BLaER1 treated with 17β-estradiol and CSF1 and Interleukin-3, amounts not matched to agents 10 nM and 100 nM (cell line): ENCODE measurements around the gene MROH2A.

ENCODE experiments used
- H3K27ac ChIP-seq, 11 experiments: shearing (Covaris generic); formaldehyde crosslinking; 2 replicates each; pipeline ENCODE4 v1.8.1; 2022
- H3K27me3 ChIP-seq, 11 experiments: shearing (Covaris generic); formaldehyde crosslinking; 2 replicates each; pipeline ENCODE4 v1.8.1; 2022
- H3K36me3 ChIP-seq, 11 experiments: shearing (Covaris generic); formaldehyde crosslinking; 2 replicates each; pipeline ENCODE4 v1.8.1; 2022
- H3K4me1 ChIP-seq, 10 experiments: shearing (Covaris generic); formaldehyde crosslinking; 2 replicates each; pipeline ENCODE4 v1.8.1; 2022
- H3K4me2 ChIP-seq, 11 experiments: shearing (Covaris generic); formaldehyde crosslinking; 2 replicates each; pipeline ENCODE4 v1.8.1; 2022
- H3K4me3 ChIP-seq, 10 experiments: shearing (Covaris generic); formaldehyde crosslinking; 2 replicates each; pipeline ENCODE4 v1.8.1; 2022
- H3K9ac ChIP-seq, 11 experiments: shearing (Covaris generic); formaldehyde crosslinking; 2 replicates each; pipeline ENCODE4 v1.8.1; 2022
- H3K9me3 ChIP-seq, 11 experiments: shearing (Covaris generic); formaldehyde crosslinking; replicated peaks in 1 of 11; 2 replicates each; pipeline ENCODE4 v1.8.1; 2022
- H4K20me1 ChIP-seq, 11 experiments: shearing (Covaris generic); formaldehyde crosslinking; 2 replicates each; pipeline ENCODE4 v1.8.1; 2022
- Cebpa-rat ChIP-seq, 11 experiments: shearing (Covaris generic); IDR thresholded peaks; 2 replicates each; pipeline ENCODE4 v1.8.1; 2022

Gene MROH2A

DNA sequence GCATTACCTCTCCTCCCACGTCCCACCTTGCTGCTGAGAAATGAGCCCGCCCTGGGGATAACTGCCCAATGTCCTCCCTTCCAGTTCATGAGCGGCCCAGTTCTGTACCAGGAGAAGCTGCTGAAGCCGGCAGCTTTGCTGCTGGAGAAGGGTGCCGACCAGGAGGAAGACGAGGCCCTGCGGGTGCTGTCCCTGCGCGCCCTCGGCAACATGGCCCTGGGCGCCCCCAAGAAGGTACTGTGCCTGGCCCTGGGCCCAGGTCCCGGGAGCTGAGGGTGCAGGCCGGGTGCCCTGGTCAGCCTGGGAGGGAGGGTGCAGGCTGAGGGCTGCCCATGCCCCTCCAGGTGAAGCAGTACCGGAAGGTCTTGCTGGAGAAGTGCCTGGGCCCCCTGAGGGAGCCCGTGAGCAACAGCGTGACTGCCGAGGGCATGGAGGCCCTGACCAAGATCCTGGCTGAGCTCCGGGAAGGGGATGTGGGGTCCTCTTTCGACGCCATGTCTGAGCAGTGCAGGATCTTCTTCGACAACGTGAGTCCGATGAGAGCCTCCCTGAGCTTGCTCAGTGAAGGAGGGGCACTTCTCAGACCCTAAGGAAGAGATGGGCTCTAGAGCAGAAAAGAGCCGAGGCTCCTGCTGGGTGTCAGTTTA is 50.5 kb downstream of the MROH2A start:
- Histone ChIP-seq H3K4me3 (no peak overlapping the region), H3K27me3 (no peaks in the 10 kb centered on the region), H3K4me1 (peaks cover 8 to 66% (median 61%) of the 10 kb centered on the region in 10 experiments; a peak in 18 of 20 replicates), H3K9ac (no peak overlapping the region), H3K4me2 (peak overlapping the region in 8 of 11 experiments; percentile 57 to 91 (median 83); a peak in 15 of 22 replicates), H4K20me1 (peaks cover 0 to 9% (median under 1%) of the 10 kb centered on the region in 11 experiments; a peak in 3 of 22 replicates), H3K9me3 (peaks cover 0 to 11% (median 7%) of the 10 kb centered on the region in 11 experiments; a peak in 8 of 22 replicates), H3K27ac (no peak overlapping the region), H3K36me3 (peaks cover 0 to under 1% (median 0%) of the 10 kb centered on the region in 11 experiments; a peak in 3 of 22 replicates)
- no peak for TF ChIP-seq Cebpa-rat (IDR thresholded peaks at IDR 0.05)

- Histone ChIP-seq H3K9me3 (peaks cover 0 to 11% (median 7%) of the 10 kb centered on the region in 11 experiments; a peak in 8 of 22 replicates), H3K27ac (no peak overlapping the region), H3K9ac (peak overlapping the region in 2 of 11 experiments; percentile 10 to 43; a peak in 3 of 22 replicates), H4K20me1 (peaks cover 0 to 17% (median 8%) of the 10 kb centered on the region in 11 experiments; a peak in 8 of 22 replicates), H3K4me2 (peak overlapping the region in 8 of 11 experiments; percentile 57 to 91 (median 83); a peak in 15 of 22 replicates), H3K27me3 (no peaks in the 10 kb centered on the region), H3K36me3 (peaks cover 0 to 8% (median 7%) of the 10 kb centered on the region in 11 experiments; a peak in 8 of 22 replicates), H3K4me1 (peaks cover 7 to 66% (median 62%) of the 10 kb centered on the region in 10 experiments; a peak in 17 of 20 replicates), H3K4me3 (no peak overlapping the region)
- TF ChIP-seq Cebpa-rat (IDR thresholded peaks at IDR 0.05), result no peak
These were observed 51.3 kb downstream of the MROH2A start for GRCh38 chr2:233829193-233830110.

DNA sequence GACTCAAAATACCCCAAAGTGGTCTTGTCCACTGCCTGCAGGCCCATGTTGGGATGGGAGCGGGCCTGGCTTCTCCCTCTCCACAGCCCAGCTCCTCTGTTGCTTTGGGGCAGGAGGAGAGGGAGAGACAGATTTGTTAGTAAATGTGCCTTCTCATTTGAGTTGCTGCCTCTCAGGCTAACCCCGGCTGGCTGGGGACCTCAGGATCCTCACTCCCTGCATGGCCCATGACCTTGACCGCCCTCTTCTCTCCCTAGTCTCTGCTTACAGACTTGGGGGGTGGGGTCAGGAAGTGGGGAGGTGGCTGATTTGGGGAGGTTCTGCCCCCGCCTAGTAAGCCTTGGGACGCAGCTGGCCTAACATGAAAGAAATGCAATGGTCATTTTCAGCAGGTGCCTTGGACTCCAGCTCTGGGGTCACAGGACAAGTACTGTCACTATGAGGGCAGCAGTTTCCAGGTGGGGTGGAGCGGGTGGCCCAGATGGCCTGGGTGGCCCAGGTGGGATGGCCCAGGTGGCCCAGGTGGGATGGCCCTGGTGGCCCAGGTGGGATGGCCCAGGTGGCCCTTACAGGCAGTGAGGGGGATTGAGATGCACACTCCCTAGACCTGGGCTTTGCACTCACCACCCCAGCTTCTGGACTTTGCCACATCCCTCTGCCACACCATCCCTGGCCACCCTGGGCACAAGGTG is 52.1 kb downstream of the MROH2A start:
- Histone ChIP-seq H3K27me3 (no peaks in the 10 kb centered on the region), H4K20me1 (peaks cover 0 to 25% (median 13%) of the 10 kb centered on the region in 11 experiments; a peak in 11 of 22 replicates), H3K9me3 (peaks cover 0 to 11% (median 7%) of the 10 kb centered on the region in 11 experiments; a peak in 8 of 22 replicates), H3K4me3 (no peak overlapping the region; a peak in 1 of 20 replicates), H3K36me3 (peaks cover 0 to 17% (median 13%) of the 10 kb centered on the region in 11 experiments; a peak in 16 of 22 replicates), H3K4me1 (peaks cover 7 to 72% (median 68%) of the 10 kb centered on the region in 10 experiments; a peak in 17 of 20 replicates), H3K4me2 (peak overlapping the region in 10 of 11 experiments; percentile 30 to 91 (median 76); a peak in 19 of 22 replicates), H3K27ac (peak overlapping the region in 3 of 11 experiments; percentile 40 to 62 (median 52); a peak in 5 of 22 replicates), H3K9ac (peak overlapping the region in 3 of 11 experiments; percentile 34 to 44 (median 43); a peak in 5 of 22 replicates)
- no peak for TF ChIP-seq Cebpa-rat (IDR thresholded peaks at IDR 0.05)

GRCh38 chr2:233831011-233831721 is 53.0 kb downstream of the MROH2A start:
- H3K27ac ChIP-seq, result peak overlapping the region in 5 of 11 experiments; percentile 20 to 62 (median 52); a peak in 9 of 22 replicates
- H3K36me3 ChIP-seq, result peaks cover 0 to 26% (median 22%) of the 10 kb centered on the region in 11 experiments; a peak in 18 of 22 replicates
- TF ChIP-seq Cebpa-rat (IDR thresholded peaks at IDR 0.05), result no peak
- peaks cover 0 to 9% (median 7%) of the 10 kb centered on the region in 11 experiments; a peak in 8 of 22 replicates for H3K9me3 ChIP-seq
- peak overlapping the region in 4 of 11 experiments; percentile 34 to 50 (median 44); a peak in 7 of 22 replicates for H3K9ac ChIP-seq
- peak overlapping the region in 1 of 10 experiments; percentile 32; a peak in 1 of 20 replicates for H3K4me3 ChIP-seq
- H3K27me3 ChIP-seq, result no peaks in the 10 kb centered on the region
- H4K20me1 ChIP-seq, result peaks cover 0 to 34% (median 22%) of the 10 kb centered on the region in 11 experiments; a peak in 14 of 22 replicates
- H3K4me2 ChIP-seq, result peak overlapping the region in 10 of 11 experiments; percentile 30 to 91 (median 76); a peak in 20 of 22 replicates
- H3K4me1 ChIP-seq, result peaks cover 7 to 77% (median 70%) of the 10 kb centered on the region in 10 experiments; a peak in 17 of 20 replicates

GRCh38 chr2:233831861-233832260 is 53.7 kb downstream of the MROH2A start:
- Histone ChIP-seq H3K4me3 (no peak overlapping the region), H3K36me3 (peaks cover 0 to 33% (median 29%) of the 10 kb centered on the region in 11 experiments; a peak in 19 of 22 replicates), H3K9ac (no peak overlapping the region), H3K4me2 (peak overlapping the region in 8 of 11 experiments; percentile 57 to 91 (median 83); a peak in 12 of 22 replicates), H4K20me1 (peaks cover 0 to 41% (median 29%) of the 10 kb centered on the region in 11 experiments; a peak in 14 of 22 replicates), H3K9me3 (peaks cover 0 to 5% (median 0%) of the 10 kb centered on the region in 11 experiments; a peak in 4 of 22 replicates), H3K27ac (no peak overlapping the region), H3K27me3 (no peaks in the 10 kb centered on the region), H3K4me1 (peaks cover 7 to 78% (median 70%) of the 10 kb centered on the region in 10 experiments; a peak in 17 of 20 replicates)
- no peak for TF ChIP-seq Cebpa-rat (IDR thresholded peaks at IDR 0.05)

DNA sequence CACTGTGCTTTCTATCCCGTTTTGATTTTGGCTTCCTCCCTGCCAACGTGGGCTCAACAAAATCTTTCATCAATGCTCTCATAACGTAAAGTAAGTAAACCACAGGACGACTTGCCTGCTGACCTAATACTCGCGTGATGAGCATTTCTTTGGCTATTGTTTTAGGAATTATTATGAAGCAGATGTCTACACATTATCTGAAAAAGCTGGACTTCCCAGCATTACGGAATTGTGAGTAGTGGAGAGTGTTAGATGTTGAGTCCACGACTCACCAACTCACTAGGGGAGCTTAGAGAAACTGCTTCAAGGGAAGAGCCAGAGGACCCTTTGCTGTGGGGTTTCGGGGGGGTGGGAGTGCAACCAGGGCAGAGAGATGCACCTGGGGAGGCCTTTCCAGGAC is 54.3 kb downstream of the MROH2A start:
- Histone ChIP-seq H3K4me2 (peak overlapping the region in 7 of 11 experiments; percentile 11 to 91 (median 84); a peak in 10 of 22 replicates), H3K27me3 (no peaks in the 10 kb centered on the region), H3K36me3 (peaks cover 0 to 38% (median 34%) of the 10 kb centered on the region in 11 experiments; a peak in 19 of 22 replicates), H3K9me3 (0 out of 22 replicates have a peak, but pooled peaks cover 0 to under 1% (median 0%) of the 10 kb centered on the region in 11 experiments), H4K20me1 (peaks cover 0 to 46% (median 31%) of the 10 kb centered on the region in 11 experiments; a peak in 15 of 22 replicates), H3K27ac (peak overlapping the region in 1 of 11 experiments; percentile 45; a peak in 1 of 22 replicates), H3K9ac (no peak overlapping the region; a peak in 1 of 22 replicates), H3K4me3 (no peak overlapping the region), H3K4me1 (peaks cover 7 to 78% (median 70%) of the 10 kb centered on the region in 10 experiments; a peak in 17 of 20 replicates)
- no peak for TF ChIP-seq Cebpa-rat (IDR thresholded peaks at IDR 0.05)

DNA sequence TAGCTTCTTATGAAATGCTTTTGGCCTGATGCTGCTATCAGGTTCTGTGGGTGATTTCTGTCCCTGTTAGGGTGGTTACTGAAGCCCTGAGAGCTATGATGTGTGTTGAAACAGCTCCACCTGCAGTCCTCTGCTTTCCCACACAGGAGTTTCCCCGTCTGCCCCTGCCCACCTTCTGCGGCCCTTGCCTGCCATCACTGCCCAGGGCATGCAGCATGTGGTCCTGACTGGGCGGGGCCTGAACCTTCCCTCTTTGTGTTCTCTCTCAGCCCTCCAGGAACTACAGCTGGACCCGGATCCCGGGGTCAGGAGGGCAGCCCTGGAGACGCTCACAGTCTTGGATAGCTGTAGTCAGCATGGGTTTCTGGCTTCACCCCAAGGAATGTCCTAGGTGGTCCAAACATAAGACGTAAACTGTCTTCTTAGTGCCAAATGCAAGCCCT is 54.8 kb downstream of the MROH2A start:
- Histone ChIP-seq H3K9ac (peak overlapping the region in 1 of 11 experiments; percentile 4; a peak in 1 of 22 replicates), H3K4me2 (peak overlapping the region in 8 of 11 experiments; percentile 11 to 91 (median 54); a peak in 14 of 22 replicates), H3K4me1 (peaks cover 7 to 81% (median 73%) of the 10 kb centered on the region in 10 experiments; a peak in 17 of 20 replicates), H3K36me3 (peaks cover 0 to 43% (median 39%) of the 10 kb centered on the region in 11 experiments; a peak in 19 of 22 replicates), H3K27ac (peak overlapping the region in 4 of 11 experiments; percentile 9 to 49 (median 40); a peak in 5 of 22 replicates), H4K20me1 (peaks cover 0 to 51% (median 34%) of the 10 kb centered on the region in 11 experiments; a peak in 15 of 22 replicates), H3K4me3 (no peak overlapping the region), H3K27me3 (no peaks in the 10 kb centered on the region), H3K9me3 (no peaks in the 10 kb centered on the region)
- no peak for TF ChIP-seq Cebpa-rat (IDR thresholded peaks at IDR 0.05)
